ENCODE measurements around the gene PKD1L1.

PKD1L1 gene

DNA sequence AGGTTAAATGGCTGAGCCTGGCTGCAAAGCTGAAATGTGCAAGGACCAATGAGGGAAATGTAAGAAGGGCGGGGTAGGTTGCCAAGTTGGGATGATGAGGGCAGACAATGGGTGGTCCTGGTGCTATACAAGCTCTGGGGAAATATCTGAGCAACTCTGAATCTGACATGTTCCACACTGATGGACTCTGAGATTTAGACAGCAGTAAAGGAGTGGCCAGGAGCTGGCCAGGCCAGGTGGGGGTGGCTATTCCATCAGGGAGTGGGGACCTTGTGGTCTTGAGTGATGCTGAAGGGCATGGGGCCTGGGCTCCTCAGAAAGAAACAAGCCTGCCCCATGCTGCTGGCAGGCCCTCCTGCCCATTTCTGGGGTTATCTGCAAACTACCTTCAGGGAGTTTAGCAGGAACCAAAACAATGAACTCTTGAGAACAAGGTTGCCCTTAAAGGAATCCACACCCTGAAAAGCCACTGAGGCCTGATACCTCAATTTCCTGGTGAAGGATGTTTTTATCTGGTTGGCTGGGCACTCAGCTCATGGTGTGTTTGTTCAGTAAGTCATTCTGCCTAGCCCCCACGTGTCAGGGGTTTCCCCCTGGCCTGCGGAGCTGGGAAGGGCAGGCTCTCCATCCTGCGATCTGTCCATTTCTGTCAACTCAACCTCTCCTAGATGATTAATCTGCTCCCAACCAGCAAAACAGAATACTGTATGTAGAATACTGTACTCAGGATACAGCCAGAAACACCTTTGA lies 223.1 kb downstream of the PKD1L1 start:
- DNase-seq: no peak

All from bone marrow (tissue), 2 donors.